Hematopoietic multipotent progenitor cell treated with erythropoietin and hydrocortisone succinate and interleukin-3 and kit ligand, for 17 days (in vitro differentiated cells): ENCODE measurements around the gene DOLK.
"Not testable (repeated sequence)": the region's sequence is repeated elsewhere in the genome, so short reads cannot be mapped to it uniquely, and the experiment has no call there.

ENCODE experiments used
- DNase-seq: peaks from one replicate; pipeline ENCODE4 v3.0.0-alpha.2; 2015; ENCODE audit warnings: low spot score

The DOLK gene

DNA sequence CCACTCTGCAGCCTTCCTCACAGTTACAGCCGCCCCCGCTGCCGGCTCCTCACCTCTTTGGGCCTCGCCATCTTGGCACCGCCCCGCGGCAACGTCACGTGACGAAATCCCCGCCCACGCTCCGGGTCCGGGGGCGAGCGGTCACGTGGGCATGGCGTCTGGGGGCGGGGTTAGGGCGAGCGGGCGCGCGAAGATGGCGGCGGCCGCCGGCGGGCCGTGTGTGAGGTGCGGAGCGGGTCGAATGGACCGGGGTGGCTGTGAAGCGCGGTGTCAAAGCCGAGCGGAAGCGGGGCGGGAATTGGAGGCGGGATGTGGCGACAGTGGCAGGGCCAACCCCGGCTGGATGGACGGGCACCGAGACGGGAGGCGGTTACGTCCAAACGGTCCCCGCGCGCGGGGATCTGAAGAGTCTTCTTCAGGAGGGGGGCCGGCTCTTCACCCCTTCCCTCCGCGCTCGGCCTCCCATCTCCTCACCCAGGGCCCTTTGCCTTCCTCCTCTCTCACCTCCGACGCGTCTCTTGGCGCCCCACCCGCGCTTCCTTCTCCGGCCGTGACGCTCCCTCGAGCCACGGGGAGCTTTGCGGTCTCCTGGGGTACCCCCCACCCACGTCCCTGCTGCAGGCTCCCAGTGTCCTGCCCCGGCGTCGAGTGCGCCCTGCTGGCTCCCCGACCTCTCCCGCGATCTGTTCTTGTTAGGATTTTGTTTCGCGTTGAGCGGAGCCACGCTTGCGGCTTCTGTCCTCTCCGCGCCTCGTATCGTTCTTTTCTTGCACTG, at the start of gene DOLK, which contains the start of gene NUP188:
DOLK (minus strand) TSS at position 77 of the 775 bp plus-strand sequence. CDS start 300 bp downstream, outside the sequence.
NUP188 (plus strand) TSS at position 173 of the 775 bp plus-strand sequence; CDS start at position 194, 21 bp downstream.
- DNase-seq = peak; percentile 97

- DNase-seq = no peak
Measured at GRCh38 chr9:128995791-128996190, 48.4 kb upstream of the DOLK start.

- peak; percentile 49 for DNase-seq
Measured at GRCh38 chr9:128992995-128993394, 45.6 kb upstream of the DOLK start.

DNA sequence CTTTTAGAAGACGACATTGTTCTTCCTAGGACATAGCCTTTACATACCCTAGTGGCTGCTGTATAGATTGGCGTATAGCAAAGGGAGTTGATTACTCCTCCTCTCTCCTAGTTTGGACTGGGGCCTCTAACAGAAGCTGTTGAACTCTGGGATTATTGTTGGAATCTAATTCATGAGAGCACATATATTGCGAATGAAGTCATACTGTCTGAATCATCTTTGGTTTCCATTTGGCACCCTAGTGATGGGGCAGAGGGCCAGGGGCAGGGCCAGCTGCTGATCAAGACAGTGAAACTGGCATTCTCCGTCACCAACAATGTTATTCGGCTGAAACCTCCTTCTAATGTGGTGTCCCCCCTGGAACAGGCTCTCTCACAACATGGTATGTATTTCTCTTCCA, 40.4 kb upstream of the DOLK start:
- DNase-seq = no peak

DNA sequence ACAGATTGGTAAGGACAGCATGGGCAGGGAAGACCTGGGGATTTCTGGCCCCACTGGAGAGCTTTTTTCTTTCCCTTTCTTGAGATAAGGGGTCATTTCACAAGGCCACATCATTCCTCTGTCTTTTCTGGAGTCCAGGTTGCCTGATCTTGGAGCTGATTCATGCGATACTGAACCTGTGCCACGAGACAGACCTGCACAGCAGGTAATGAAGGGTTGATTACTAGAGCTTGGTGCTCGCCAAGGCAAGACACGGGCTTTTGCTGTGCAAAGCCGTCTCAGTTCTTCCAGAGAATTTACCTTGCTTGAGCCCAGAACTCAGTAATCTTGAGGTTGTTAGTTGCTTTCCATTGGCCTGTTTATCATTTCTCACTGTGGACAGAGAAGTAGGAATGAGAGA, 39.3 kb upstream of the DOLK start:
- no peak for DNase-seq

DNA sequence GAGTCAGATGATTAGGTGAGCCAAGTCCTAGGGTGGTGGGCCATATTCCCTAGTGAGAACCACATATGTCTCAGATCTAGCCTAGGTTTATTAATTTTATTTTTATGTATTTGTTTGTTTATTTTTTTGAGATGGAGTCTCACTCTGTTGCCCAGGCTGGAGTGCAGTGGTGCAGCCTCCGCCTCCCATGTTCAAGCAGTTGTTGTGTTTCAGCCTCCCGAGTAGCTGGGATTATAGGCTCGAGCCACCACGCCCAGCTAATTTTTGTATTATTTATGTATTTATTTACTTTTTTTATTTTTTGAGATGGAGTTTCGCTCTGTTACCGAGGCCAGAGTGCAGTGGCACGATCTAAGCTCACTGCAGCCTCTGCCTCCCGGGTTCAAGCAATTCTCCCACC, 36.1 kb upstream of the DOLK start:
- DNase-seq = no peak

- no peak for DNase-seq
Measured at GRCh38 chr9:128979111-128979510, 31.7 kb upstream of the DOLK start.

DNA sequence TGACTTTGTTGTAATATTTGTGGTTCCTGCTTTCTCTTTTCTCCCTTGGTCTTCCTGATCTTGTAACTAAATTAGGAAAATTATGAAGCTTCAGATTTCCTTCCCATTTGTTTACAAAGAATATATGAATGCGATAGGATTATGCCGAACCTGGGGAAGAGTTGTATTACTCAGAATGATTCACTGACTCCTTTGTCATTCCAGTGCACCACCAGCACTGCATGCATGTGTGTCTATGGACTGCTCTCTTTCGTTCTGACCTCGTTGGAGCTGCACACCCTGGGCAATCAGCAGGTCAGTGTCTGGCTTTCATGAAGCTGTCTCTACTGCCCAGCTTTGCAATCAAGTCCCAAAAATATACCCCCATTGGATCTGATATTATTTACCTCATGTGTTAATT, 25.6 kb upstream of the DOLK start:
- no peak for DNase-seq

- no peak for DNase-seq
Measured at GRCh38 chr9:128969491-128969890, 22.1 kb upstream of the DOLK start.

GRCh38 chr9:128961403-128961802, 14.0 kb upstream of the DOLK start:
- DNase-seq = not testable (repeated sequence)

DNA sequence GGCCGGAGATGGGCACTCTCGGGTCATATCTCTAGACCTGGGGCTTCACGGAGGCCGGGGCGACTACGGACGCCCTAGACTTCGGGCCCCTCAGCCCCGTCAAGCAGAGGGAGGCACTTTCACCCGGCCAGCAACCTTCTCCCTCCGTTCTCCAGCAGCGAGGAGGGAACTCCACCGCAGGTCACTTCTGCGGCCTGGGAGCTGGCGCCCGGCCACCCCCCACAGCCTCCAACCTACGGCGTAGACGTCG, 201 bp downstream of the DOLK start:
- DNase-seq = no peak

- peak; percentile 33 for DNase-seq
Measured at GRCh38 chr9:128946571-128947276, 679 bp downstream of the DOLK start.

- no peak for DNase-seq
Measured at GRCh38 chr9:128945798-128946501, 1.5 kb downstream of the DOLK start.

DNA sequence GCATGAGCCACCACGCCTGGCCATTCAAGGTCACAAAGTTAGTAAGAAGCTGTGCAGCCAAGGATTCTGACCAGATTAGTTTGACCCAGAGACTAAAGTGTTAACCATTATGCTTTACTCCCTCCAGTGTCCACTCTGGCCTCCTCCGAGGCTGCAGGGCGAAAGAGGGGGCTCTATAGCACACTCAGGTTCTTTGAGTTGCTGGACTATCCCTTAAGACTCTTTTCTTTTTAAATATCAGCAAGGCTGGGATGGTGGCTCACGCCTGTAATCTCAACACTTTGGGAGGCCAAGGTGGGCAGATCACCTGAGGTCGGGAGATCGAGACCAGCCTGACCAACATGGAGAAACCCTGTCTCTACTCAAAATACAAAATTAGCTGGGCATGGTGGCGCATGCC, 2.4 kb downstream of the DOLK start:
- DNase-seq = not testable (repeated sequence)

GRCh38 chr9:128943832-128944620, 3.4 kb downstream of the DOLK start:
- no peak for DNase-seq

GRCh38 chr9:128940946-128941755, 6.3 kb downstream of the DOLK start:
- DNase-seq = peak; percentile 2

DNA sequence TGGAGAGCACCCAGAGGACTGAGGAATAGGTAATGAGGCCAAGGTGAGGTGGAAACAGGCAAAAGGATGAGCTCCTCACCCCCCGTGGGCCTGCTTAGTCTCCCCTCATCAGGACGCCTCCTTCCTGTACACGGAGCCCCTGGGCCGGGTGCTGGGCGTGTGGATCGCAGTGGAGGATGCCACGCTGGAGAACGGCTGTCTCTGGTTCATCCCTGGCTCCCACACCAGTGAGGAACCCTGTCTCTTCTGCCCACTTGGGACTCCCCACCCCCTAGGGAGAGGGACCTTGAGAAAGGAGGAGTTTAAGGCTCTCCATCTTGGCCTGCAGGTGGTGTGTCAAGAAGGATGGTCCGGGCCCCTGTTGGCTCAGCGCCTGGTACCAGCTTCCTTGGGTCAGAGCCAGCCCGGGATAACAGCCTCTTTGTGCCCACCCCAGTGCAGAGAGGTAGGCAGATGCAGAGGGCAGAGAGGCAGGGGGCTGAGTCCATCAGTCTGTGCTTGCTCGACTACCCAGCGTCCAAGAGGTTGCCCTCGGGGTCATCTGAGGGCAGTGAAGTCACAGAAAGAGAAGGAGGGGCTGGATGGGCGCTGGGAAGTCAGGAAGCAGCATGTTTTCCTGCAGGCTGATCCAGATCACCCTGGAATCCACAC, 7.0 kb downstream of the DOLK start:
- DNase-seq = no peak

DNA sequence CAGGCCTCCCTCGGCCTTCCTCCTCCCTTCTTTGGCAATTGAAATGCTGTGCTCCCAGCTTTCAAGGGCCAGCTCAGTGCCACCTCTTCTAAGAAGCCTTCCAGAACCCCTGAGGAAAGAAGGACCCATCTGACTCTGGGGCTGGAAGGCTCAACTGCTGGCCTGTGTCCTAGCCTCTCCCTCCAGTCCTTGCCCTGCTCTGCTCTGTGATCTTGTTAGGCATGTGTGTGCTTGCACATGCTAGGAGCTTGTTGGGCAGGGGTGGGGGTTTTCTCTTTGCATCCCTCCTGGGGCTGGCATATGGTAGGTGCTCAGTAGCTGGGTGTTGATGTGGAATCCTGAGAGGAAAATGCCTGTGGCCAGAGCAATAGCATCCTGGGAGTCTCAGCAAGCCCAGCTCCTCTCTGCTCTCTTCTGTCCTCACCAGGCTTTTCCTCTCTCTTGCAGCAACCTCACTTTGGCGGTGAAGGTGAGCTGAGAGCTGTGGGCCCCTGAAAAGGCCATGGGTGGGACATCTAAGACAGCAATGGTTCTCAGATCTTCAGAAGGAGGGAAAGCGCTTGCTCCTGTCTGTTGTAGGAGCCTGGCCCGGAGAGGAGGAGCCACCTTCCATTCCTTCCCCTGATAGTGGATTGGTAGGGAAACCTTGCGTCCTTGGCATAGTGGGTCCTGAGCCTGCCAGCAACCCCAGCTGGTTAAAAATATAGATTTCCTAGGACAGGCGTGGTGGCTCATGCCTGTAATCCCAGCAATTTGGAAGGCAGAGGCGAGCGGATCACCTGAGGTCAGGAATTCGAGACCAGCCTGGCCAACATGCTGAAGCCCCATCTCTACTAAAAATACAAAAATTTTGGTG, 9.9 kb downstream of the DOLK start:
- DNase-seq = peak; percentile 2

- DNase-seq = no peak
Measured at GRCh38 chr9:128936171-128936865, 11.1 kb downstream of the DOLK start.
